Panc1 (cell line): ENCODE measurements around the gene ATP6V0E2. TPM values are rescaled to one million over a fixed set of nuclear protein-coding genes. Genes with fewer than 3 reads are reported as not detected.

ENCODE experiments used
- ATAC-seq: fragments of 200-7000 bp; cut with Tn5 transposase; 2 replicates; pipeline ENCODE4 v1.9.1; 2020; ENCODE audit warnings: mild to moderate bottlenecking, moderate library complexity
- BruUV-seq: library from RNA; stranded (reverse); fragments of 400-500 nt; replicated peaks from 2 replicates; lab custom pipeline; 2021; lab: Mats Ljungman, UMichigan
- CTCF ChIA-PET: fragments of 300-600 bp; sonication (Branson Sonifier 250); formaldehyde crosslinking; loops from one replicate; lab custom pipeline; 2022; ENCODE audit warnings: antibody characterized with exemption; lab: Charles Lee
- POLR2A ChIA-PET: fragments of 300-600 bp; sonication (Branson Sonifier 250); formaldehyde crosslinking; loops from one replicate; lab custom pipeline; 2022; ENCODE audit warnings: antibody characterized with exemption; lab: Charles Lee
- DNase-seq: peaks from one replicate; pipeline ENCODE4 v3.0.0-alpha.2; 2010; ENCODE audit warnings: low read depth, low spot score
- H3K27ac ChIP-seq: 2 replicates; pipeline ENCODE4 v1.5.1; 2011; ENCODE audit warnings: mild to moderate bottlenecking, low read length, inconsistent platforms
- H3K27me3 ChIP-seq: fragments of 200-500 bp; sonication (Bioruptor generic); 2 replicates; pipeline ENCODE4 v1.6.0; 2014; ENCODE audit warnings: low read length, inconsistent platforms; ENCODE audit not compliant: control insufficient read depth, insufficient read depth
- H3K36me3 ChIP-seq: fragments of 200-500 bp; sonication (Bioruptor generic); 2 replicates; pipeline ENCODE4 v1.5.1; 2014; ENCODE audit warnings: inconsistent platforms, mild to moderate bottlenecking, low read length, moderate library complexity; ENCODE audit not compliant: control insufficient read depth, insufficient read depth
- H3K4me1 ChIP-seq: 2 replicates; pipeline ENCODE4 v1.5.1; 2011; ENCODE audit warnings: inconsistent platforms, mild to moderate bottlenecking, low read length, moderate library complexity; ENCODE audit not compliant: control insufficient read depth, insufficient read depth
- H3K4me3 ChIP-seq, 2 experiments: 2 replicates each; pipeline ENCODE4 v1.5.1; 2011 to 2012; ENCODE audit warnings: low read depth in 2 of 2, low read length in 2 of 2, mild to moderate bottlenecking in 2 of 2, inconsistent platforms in 1 of 2, moderate library complexity in 1 of 2
- H3K9me3 ChIP-seq: fragments of 200-500 bp; sonication (Bioruptor generic); 2 replicates; pipeline ENCODE4 v1.5.1; 2014; ENCODE audit warnings: low read depth, mild to moderate bottlenecking, inconsistent platforms, low read length, moderate library complexity; ENCODE audit not compliant: control insufficient read depth, insufficient read depth
- POLR2AphosphoS5 ChIP-seq: IDR thresholded peaks from 2 replicates; pipeline ENCODE4 v1.6.1; 2012; ENCODE audit warnings: mild to moderate bottlenecking, low read depth, low read length, moderate library complexity
- SIN3A ChIP-seq: IDR thresholded peaks from 2 replicates; pipeline ENCODE4 v1.6.1; 2012; ENCODE audit warnings: low read depth, mild to moderate bottlenecking, low read length, moderate library complexity, borderline replicate concordance; ENCODE audit not compliant: insufficient read depth
- TCF7L2 ChIP-seq: IDR thresholded peaks from 2 replicates; pipeline ENCODE4 v1.6.1; 2011; ENCODE audit warnings: mild to moderate bottlenecking, low read depth, low read length, inconsistent platforms
- in situ Hi-C: cut with HindIII; loops from 2 replicates; pipeline ENCODE4 v1.10.0; 2016; ENCODE audit warnings: low sequenced_read_pairs, low pct_unique_long_range_greater_than_20kb
- intact Hi-C: fragments of 100-400 bp; cut with micrococcal nuclease; formaldehyde crosslinking; loops from one replicate; pipeline ENCODE4 v1.10.0; 2022; ENCODE audit not compliant: unreplicated experiment
- total RNA-seq: library from RNA; stranded (reverse); gene quantifications from one replicate; pipeline ENCODE4 v1.2.1, GENCODE V29; 2021; ENCODE audit not compliant: unreplicated experiment
- TF ChIP-seq, protein P1 (sequence below), 2 experiments: IDR thresholded peaks; 2 replicates each; pipeline ENCODE4 v1.6.1; 2011 to 2012; ENCODE audit warnings: low read depth in 2 of 2, control low read depth in 1 of 2, low read length in 1 of 2, mild to moderate bottlenecking in 1 of 2, moderate library complexity in 1 of 2; ENCODE audit not compliant: insufficient read depth in 1 of 2
- TF ChIP-seq, protein P2 (sequence below): fragments of 450-650 bp; IDR thresholded peaks from 2 replicates; pipeline ENCODE4 v1.5.1; 2017; ENCODE audit warnings: mild to moderate bottlenecking

ATP6V0E2 gene
- total RNA-seq, 1 experiment from 2014 or later: 44.7 TPM

DNA sequence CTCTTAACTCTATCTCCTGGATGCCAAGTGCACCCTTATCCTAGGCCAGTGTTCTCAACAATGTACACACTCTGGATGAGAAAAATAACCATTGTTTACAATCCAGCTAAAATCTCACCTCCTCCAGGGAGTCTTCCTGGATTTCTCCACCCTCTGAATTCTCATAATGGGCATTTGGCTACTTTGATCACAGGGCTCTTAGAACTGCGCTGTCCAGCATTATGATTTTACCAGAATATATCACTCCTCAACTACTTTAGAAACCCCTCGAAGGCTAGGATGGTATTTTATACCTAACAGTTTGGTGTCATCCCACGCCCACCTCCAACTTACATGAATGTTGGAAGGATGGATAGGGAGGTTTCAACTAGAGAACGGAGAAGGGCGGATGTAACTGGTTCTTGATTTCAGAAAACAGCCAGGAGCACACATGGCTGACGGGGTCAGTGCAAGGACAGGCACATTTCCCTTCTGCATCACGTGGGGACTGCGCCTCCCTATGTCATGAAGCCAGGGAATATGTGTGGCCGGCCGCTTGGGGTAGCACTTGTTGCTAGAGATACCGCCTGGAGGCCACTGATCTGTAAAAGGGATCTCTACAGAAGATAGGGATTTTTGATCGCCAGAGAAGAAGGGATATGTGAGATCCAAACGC is 1.2 kb upstream of the ATP6V0E2 start:
- TSS peak; percentile 80 for BruUV-seq
- Histone ChIP-seq H3K4me3 (peak overlapping the region; percentile 69 to 88), H3K9me3 (no peaks in the 10 kb centered on the region), H3K27me3 (no peaks in the 10 kb centered on the region), H3K27ac (peak overlapping the region; percentile 70), H3K4me1 (peaks cover 12% of the 10 kb centered on the region), H3K36me3 (no peaks in the 10 kb centered on the region; the same call in 1 of the 2 replicates)
- ATAC-seq: peak; percentile 71
- CTCF ChIA-PET: no interaction called here
- in situ Hi-C loops (no loop called here), intact Hi-C loops (no loop called here)
- peak; percentile 61 for DNase-seq
- TF ChIP-seq, protein P1, sequence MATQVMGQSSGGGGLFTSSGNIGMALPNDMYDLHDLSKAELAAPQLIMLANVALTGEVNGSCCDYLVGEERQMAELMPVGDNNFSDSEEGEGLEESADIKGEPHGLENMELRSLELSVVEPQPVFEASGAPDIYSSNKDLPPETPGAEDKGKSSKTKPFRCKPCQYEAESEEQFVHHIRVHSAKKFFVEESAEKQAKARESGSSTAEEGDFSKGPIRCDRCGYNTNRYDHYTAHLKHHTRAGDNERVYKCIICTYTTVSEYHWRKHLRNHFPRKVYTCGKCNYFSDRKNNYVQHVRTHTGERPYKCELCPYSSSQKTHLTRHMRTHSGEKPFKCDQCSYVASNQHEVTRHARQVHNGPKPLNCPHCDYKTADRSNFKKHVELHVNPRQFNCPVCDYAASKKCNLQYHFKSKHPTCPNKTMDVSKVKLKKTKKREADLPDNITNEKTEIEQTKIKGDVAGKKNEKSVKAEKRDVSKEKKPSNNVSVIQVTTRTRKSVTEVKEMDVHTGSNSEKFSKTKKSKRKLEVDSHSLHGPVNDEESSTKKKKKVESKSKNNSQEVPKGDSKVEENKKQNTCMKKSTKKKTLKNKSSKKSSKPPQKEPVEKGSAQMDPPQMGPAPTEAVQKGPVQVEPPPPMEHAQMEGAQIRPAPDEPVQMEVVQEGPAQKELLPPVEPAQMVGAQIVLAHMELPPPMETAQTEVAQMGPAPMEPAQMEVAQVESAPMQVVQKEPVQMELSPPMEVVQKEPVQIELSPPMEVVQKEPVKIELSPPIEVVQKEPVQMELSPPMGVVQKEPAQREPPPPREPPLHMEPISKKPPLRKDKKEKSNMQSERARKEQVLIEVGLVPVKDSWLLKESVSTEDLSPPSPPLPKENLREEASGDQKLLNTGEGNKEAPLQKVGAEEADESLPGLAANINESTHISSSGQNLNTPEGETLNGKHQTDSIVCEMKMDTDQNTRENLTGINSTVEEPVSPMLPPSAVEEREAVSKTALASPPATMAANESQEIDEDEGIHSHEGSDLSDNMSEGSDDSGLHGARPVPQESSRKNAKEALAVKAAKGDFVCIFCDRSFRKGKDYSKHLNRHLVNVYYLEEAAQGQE (IDR thresholded peaks at IDR 0.05; ENCODE audit: insufficient read depth in 1 of 2, low read depth in 2 of 2, low read length in 1 of 2): no peak
- TF ChIP-seq TCF7L2 (no peak), POLR2AphosphoS5 (no peak)
- TF ChIP-seq, protein P2, sequence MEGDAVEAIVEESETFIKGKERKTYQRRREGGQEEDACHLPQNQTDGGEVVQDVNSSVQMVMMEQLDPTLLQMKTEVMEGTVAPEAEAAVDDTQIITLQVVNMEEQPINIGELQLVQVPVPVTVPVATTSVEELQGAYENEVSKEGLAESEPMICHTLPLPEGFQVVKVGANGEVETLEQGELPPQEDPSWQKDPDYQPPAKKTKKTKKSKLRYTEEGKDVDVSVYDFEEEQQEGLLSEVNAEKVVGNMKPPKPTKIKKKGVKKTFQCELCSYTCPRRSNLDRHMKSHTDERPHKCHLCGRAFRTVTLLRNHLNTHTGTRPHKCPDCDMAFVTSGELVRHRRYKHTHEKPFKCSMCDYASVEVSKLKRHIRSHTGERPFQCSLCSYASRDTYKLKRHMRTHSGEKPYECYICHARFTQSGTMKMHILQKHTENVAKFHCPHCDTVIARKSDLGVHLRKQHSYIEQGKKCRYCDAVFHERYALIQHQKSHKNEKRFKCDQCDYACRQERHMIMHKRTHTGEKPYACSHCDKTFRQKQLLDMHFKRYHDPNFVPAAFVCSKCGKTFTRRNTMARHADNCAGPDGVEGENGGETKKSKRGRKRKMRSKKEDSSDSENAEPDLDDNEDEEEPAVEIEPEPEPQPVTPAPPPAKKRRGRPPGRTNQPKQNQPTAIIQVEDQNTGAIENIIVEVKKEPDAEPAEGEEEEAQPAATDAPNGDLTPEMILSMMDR: no peak; the same call in 1 of the 2 replicates
- POLR2A ChIA-PET: no interaction called here

DNA sequence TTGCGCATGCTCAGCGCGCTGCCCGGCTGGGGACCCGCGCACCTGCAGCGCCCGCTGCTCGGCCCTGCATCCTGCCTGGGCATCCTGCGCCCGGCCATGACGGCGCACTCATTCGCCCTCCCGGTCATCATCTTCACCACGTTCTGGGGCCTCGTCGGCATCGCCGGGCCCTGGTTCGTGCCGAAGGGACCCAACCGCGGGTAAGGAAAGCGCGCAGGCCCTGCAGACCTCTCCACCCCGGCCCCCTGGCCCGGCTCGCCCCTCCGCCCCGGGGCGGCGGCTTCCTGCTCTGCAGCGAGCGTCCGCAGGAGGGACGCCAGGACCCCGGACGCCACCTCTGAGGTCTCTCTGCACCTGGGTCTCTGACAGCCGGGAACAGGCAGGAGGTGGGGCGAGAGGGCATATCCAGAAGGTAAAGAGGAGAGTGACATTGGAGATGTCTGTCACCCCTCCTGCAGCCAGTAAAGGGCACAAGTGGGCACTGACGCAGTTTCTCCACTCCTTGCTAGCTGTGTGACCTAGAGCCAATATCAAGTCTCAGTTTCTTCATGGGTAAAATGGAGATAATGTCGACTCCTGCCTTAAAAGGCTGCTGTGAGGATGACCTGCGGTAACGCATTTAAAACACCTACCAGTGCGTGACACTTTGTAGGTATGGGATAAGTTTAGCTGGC is 338 bp downstream of the ATP6V0E2 start:
- DNase-seq (no peak), ATAC-seq (peak; percentile 50)
- H3K27me3 ChIP-seq: no peaks in the 10 kb centered on the region
- 0 out of 2 replicates have a peak overlapping the region, but pooled peaks have one; percentile 48 for H3K27ac ChIP-seq
- peak overlapping the region; percentile 69 to 88 for H3K4me3 ChIP-seq
- TF ChIP-seq POLR2AphosphoS5: no peak
- TF ChIP-seq, protein P2: no peak
- TF ChIP-seq TCF7L2: no peak
- no peak; the same call in 1 of the 2 replicates for TF ChIP-seq SIN3A
- TF ChIP-seq, protein P1 (IDR thresholded peaks at IDR 0.05; ENCODE audit: insufficient read depth in 1 of 2, low read depth in 2 of 2, low read length in 1 of 2): no peak
- BruUV-seq: no TSS peak
- H3K36me3 ChIP-seq: no peaks in the 10 kb centered on the region; the same call in 1 of the 2 replicates
- ChIA-PET CTCF (no interaction called here), POLR2A (no interaction called here)
- in situ Hi-C loops (no loop called here), intact Hi-C loops (no loop called here)
- peaks cover 12% of the 10 kb centered on the region for H3K4me1 ChIP-seq
- H3K9me3 ChIP-seq: no peaks in the 10 kb centered on the region
